OCI-LY3 (cell line): ENCODE measurements around the gene ARID5A.

Experiments used
- EZH2phosphoT487 ChIP-seq: fragments of 200-600 bp; shearing (Covaris generic); IDR thresholded peaks from 2 replicates; pipeline ENCODE4 v1.6.1; 2018; ENCODE audit warnings: antibody characterized with exemption, mixed run types, low read depth
- TF ChIP-seq, protein P1 (sequence below): fragments of 200-600, 300-600 bp; sonication (generic); IDR thresholded peaks from 2 replicates; pipeline ENCODE4 v1.5.1; 2014; ENCODE audit warnings: antibody characterized with exemption, low read length, low read depth

DNA sequence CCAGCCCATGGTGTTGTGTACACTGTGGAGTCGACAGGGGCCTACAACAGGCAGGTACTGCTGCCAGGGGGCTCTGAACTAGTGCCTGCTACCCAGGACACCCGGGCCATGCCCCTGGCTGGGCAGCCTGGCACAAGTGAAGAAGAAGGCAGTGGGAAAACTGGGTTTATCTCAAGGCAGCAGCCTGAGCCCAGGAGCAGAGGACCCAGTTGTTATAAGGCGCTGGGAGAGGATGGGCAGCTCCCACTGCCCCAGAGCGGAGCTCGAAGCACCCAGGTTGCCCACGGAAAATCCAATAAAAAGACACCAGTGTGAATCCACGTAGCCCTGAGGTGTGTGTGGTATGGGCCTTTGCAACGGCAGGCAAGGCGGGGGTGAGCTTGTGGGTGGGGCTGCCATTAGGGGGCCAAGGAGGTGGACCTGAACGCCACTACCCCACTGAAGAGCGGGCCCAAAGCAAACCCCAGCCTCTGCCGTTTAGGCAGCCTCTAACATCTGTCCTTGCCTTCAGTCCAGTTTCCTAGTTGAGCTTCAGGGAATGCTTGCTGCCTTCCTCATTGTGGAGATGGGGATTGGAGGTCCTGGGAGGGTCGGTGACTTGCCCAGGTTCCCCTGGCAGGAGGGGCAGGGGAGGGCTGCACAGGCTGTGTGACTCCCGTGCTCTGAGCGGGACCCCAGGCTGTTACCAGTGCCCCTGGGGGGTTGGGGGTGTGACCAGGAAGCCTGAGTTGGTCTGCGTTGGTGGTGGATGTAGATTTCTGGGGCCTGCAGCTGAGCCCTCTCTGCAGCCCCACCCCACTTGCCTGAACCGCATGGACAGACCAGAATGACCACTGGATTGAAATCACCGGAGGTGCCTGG, 16.0 kb downstream of the ARID5A start:
- TF ChIP-seq, protein P1, sequence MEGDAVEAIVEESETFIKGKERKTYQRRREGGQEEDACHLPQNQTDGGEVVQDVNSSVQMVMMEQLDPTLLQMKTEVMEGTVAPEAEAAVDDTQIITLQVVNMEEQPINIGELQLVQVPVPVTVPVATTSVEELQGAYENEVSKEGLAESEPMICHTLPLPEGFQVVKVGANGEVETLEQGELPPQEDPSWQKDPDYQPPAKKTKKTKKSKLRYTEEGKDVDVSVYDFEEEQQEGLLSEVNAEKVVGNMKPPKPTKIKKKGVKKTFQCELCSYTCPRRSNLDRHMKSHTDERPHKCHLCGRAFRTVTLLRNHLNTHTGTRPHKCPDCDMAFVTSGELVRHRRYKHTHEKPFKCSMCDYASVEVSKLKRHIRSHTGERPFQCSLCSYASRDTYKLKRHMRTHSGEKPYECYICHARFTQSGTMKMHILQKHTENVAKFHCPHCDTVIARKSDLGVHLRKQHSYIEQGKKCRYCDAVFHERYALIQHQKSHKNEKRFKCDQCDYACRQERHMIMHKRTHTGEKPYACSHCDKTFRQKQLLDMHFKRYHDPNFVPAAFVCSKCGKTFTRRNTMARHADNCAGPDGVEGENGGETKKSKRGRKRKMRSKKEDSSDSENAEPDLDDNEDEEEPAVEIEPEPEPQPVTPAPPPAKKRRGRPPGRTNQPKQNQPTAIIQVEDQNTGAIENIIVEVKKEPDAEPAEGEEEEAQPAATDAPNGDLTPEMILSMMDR, result no peak
- no peak for TF ChIP-seq EZH2phosphoT487
